K562 (cell line): ENCODE data around the gene B3GALT4. TPM values are rescaled to one million over a fixed set of nuclear protein-coding genes. Genes with fewer than 3 reads are reported as not detected.

ENCODE experiments used
- ATAC-seq: fragments of 200-7000 bp; cut with Tn5 transposase; 3 replicates; pipeline ENCODE4 v1.9.1; 2020; ENCODE audit warnings: moderate library complexity
- BruUV-seq: library from RNA; stranded (reverse); fragments of 400-500 nt; replicated peaks from 2 replicates; lab custom pipeline; 2021; lab: Mats Ljungman, UMichigan
- CTCF ChIA-PET: fragments of 300-600 bp; formaldehyde crosslinking; extraction: SDS; loops from one replicate; lab custom pipeline; 2021; ENCODE audit warnings: low intra/inter-chr PET ratio; lab: Yijun Ruan, JAX
- POLR2A ChIA-PET: fragments of 300-600, 350-650 bp; sonication (Branson Sonifier 250); formaldehyde crosslinking; extraction: SDS; loops from one replicate; lab custom pipeline; 2021; ENCODE audit warnings: antibody characterized with exemption, inconsistent platforms; lab: Yijun Ruan, JAX
- DNase-seq, 4 experiments: peaks; one replicate each; pipeline versions ENCODE4 v3.0.0 to v3.0.0-alpha.2; 2011 to 2018; ENCODE audit warnings: low spot score in 3 of 4, mixed read lengths in 3 of 4; ENCODE audit errors: extremely low read depth in 1 of 4
- FAIRE-seq: peaks from 2 replicates; lab custom pipeline; 2011; peaks lifted over from hg19 to GRCh38; lab: Jason Lieb, UNC
- H2AFZ ChIP-seq: 2 replicates; pipeline ENCODE4 v1.6.0; 2011; ENCODE audit warnings: low read depth, low read length, control low read depth, inconsistent platforms
- H3K27ac ChIP-seq: fragments of 200-600 bp; 3 replicates; pipeline ENCODE4 v1.8.0; 2011; ENCODE audit warnings: low read depth, mild to moderate bottlenecking, control low read depth, inconsistent platforms, low read length, moderate library complexity, mixed read lengths; ENCODE audit errors: extremely low read depth
- H3K27me3 ChIP-seq, 2 experiments: fragments of 300-600 bp in 1 of 2; 2 replicates in 1 of 2; 3 replicates in 1 of 2; pipeline versions ENCODE4 v1.6.0 to v1.8.0; 2011; ENCODE audit warnings: inconsistent platforms in 2 of 2, low read length in 2 of 2, mild to moderate bottlenecking in 1 of 2, mixed read lengths in 1 of 2, moderate library complexity in 1 of 2; ENCODE audit not compliant: control insufficient read depth in 2 of 2, insufficient read depth in 2 of 2
- H3K36me3 ChIP-seq: fragments of 300-600 bp; 3 replicates; pipeline ENCODE4 v1.8.0; 2011; ENCODE audit warnings: mild to moderate bottlenecking, low read length, inconsistent platforms; ENCODE audit not compliant: control insufficient read depth, insufficient read depth
- H3K4me1 ChIP-seq, 2 experiments: fragments of 200-600 bp in 1 of 2; replicated peaks in 1 of 2; 2 replicates in 1 of 2; 3 replicates in 1 of 2; pipeline versions ENCODE4 v1.5.1 to v1.8.0; 2011; ENCODE audit warnings: inconsistent platforms in 2 of 2, low read length in 2 of 2, mild to moderate bottlenecking in 1 of 2, mixed read lengths in 1 of 2, moderate library complexity in 1 of 2; ENCODE audit not compliant: control insufficient read depth in 2 of 2, insufficient read depth in 2 of 2
- H3K4me2 ChIP-seq: 2 replicates; pipeline ENCODE4 v1.6.1; 2011; ENCODE audit warnings: low read length, control low read depth, inconsistent platforms, mixed read lengths; ENCODE audit not compliant: insufficient read depth
- H3K4me3 ChIP-seq: fragments of 200-600 bp; sonication (generic), shearing (Covaris generic); 2 replicates; pipeline ENCODE4 v1.5.1; 2016; ENCODE audit warnings: control low read depth, inconsistent platforms
- H3K79me2 ChIP-seq: fragments of 200-600 bp; 3 replicates; pipeline ENCODE4 v1.8.0; 2011; ENCODE audit warnings: low read length, inconsistent platforms; ENCODE audit not compliant: control insufficient read depth, insufficient read depth
- H3K9ac ChIP-seq, 2 experiments: 2 replicates each; pipeline versions ENCODE4 v1.6.0 to v1.6.1; 2011; ENCODE audit warnings: low read depth in 2 of 2, low read length in 2 of 2, control low read depth in 1 of 2, inconsistent platforms in 1 of 2, mild to moderate bottlenecking in 1 of 2, mixed read lengths in 1 of 2; ENCODE audit not compliant: insufficient read depth in 1 of 2
- H3K9me1 ChIP-seq: one replicate; pipeline ENCODE4 v1.6.0; 2011; ENCODE audit warnings: inconsistent platforms, mild to moderate bottlenecking, low read length, moderate library complexity; ENCODE audit not compliant: control insufficient read depth, insufficient read depth
- H3K9me3 ChIP-seq: replicated peaks from 2 replicates; pipeline ENCODE4 v1.5.1; 2011; ENCODE audit warnings: low read depth, low read length, inconsistent platforms; ENCODE audit not compliant: control insufficient read depth, insufficient read depth
- H4K20me1 ChIP-seq: replicated peaks from 2 replicates; pipeline ENCODE4 v1.6.1; 2011; ENCODE audit warnings: low read length, inconsistent platforms, mixed read lengths; ENCODE audit not compliant: control insufficient read depth, insufficient read depth
- ATF7 ChIP-seq: fragments of 450-650 bp; IDR thresholded peaks from 2 replicates; pipeline ENCODE4 v1.7.1; 2014; ENCODE audit warnings: mild to moderate bottlenecking, moderate library complexity
- CREB3L1 ChIP-seq: fragments of 450-650 bp; IDR thresholded peaks from 2 replicates; pipeline ENCODE4 v1.6.1; 2014; ENCODE audit warnings: low read depth, mild to moderate bottlenecking, moderate library complexity, borderline replicate concordance
- ELF1 ChIP-seq: fragments of 200-800 bp; sonication (Bioruptor generic); IDR thresholded peaks from 2 replicates; pipeline ENCODE4 v1.6.1; 2016; ENCODE audit warnings: missing genetic modification characterization, missing compliant biosample characterization
- ELK3 ChIP-seq: fragments of 450-650 bp; formaldehyde crosslinking; IDR thresholded peaks from 2 replicates; pipeline ENCODE4 v1.4.0; 2020; ENCODE audit warnings: mild to moderate bottlenecking
- ETV6 ChIP-seq, 3 experiments: fragments of 150-350 bp in 1 of 3; sonication (generic) in 1 of 3; formaldehyde crosslinking in 1 of 3; IDR thresholded peaks; 2 replicates each; pipeline versions ENCODE4 v1.6.1 to v1.8.0; 2014 to 2022; ENCODE audit warnings: borderline replicate concordance in 2 of 3, low read depth in 2 of 3, antibody characterized with exemption in 1 of 3, low read length in 1 of 3, mild to moderate bottlenecking in 1 of 3, missing genetic modification reagents in 1 of 3
- KAT8 ChIP-seq: fragments of 450-650 bp; IDR thresholded peaks from 2 replicates; pipeline ENCODE4 v1.6.1; 2016; ENCODE audit warnings: low read depth, mild to moderate bottlenecking
- MCM3 ChIP-seq: fragments of 450-650 bp; IDR thresholded peaks from 2 replicates; pipeline ENCODE4 v1.6.1; 2016
- POLR2B ChIP-seq: fragments of 450-650 bp; IDR thresholded peaks from 2 replicates; pipeline ENCODE4 v1.6.1; 2018; ENCODE audit warnings: low read depth; ENCODE audit not compliant: partially characterized antibody
- RBFOX2 ChIP-seq: fragments of 200-400 bp; formaldehyde crosslinking; IDR thresholded peaks from 2 replicates; pipeline ENCODE4 v1.6.1; 2017; ENCODE audit warnings: low read depth, mild to moderate bottlenecking, low read length, moderate library complexity
- SMAD1 ChIP-seq: fragments of 150-350 bp; IDR thresholded peaks from 2 replicates; pipeline ENCODE4 v1.6.1; 2014; ENCODE audit warnings: low read length, low read depth; ENCODE audit not compliant: partially characterized antibody
- SNIP1 ChIP-seq: fragments of 450-650 bp; IDR thresholded peaks from 2 replicates; pipeline ENCODE4 v1.7.1; 2017; ENCODE audit warnings: low read depth, mild to moderate bottlenecking
- TOE1 ChIP-seq, 2 experiments: fragments of 450-650 bp in 1 of 2; sonication (generic) in 1 of 2; formaldehyde crosslinking in 1 of 2; IDR thresholded peaks; 2 replicates each; pipeline versions ENCODE4 v1.7.1 to v1.8.0; 2016 to 2022; ENCODE audit warnings: borderline replicate concordance in 2 of 2, mild to moderate bottlenecking in 2 of 2, antibody characterized with exemption in 1 of 2, inconsistent platforms in 1 of 2, low read depth in 1 of 2, missing genetic modification reagents in 1 of 2, moderate library complexity in 1 of 2
- TSHZ1 ChIP-seq: fragments of 250-450 bp; sonication (Bioruptor Pico); IDR thresholded peaks from 2 replicates; pipeline ENCODE4 v1.4.0; 2020; ENCODE audit warnings: mild to moderate bottlenecking, moderate library complexity
- ZNF584 ChIP-seq: fragments of 200-800 bp; sonication (Bioruptor generic); IDR thresholded peaks from 2 replicates; pipeline ENCODE4 v1.6.1; 2016; ENCODE audit warnings: low read depth, mild to moderate bottlenecking, missing genetic modification characterization, missing compliant biosample characterization
- WGBS: fragments of 100-300 bp; shearing (Covaris generic); methylation state at CpG from one replicate; pipeline ENCODE4 v1.1.6; 2016; ENCODE audit warnings: low coverage, mixed read lengths; ENCODE audit not compliant: insufficient coverage; ENCODE audit errors: missing lambda C conversion rate; 5-methylcytosine and 5-hydroxymethylcytosine counted together
- in situ Hi-C: fragments of 300-500 bp; cut with MboI; formaldehyde crosslinking; loops from 4 replicates; pipeline ENCODE4 v1.15.0; 2018; ENCODE audit warnings: inconsistent platforms, mixed read lengths
- intact Hi-C: fragments of 100-400 bp; cut with micrococcal nuclease; formaldehyde crosslinking; loops from 2 replicates; pipeline ENCODE4 v1.14.2; 2022
- polyA plus RNA-seq, 8 experiments: library from polyadenylated mRNA; depleted of rRNA in 4 of 8; stranded (reverse) in 5 of 8; unstranded in 3 of 8; fragments of >200 nt; fragmentation: Nextera tagmentation in 2 of 8; fragmentation: Illumina TruSeq in 1 of 8; extraction: Ambion mirVana in 2 of 8; extraction: Trizol in 1 of 8; gene quantifications; 2 replicates each; pipeline versions ENCODE4 v1.2.1 to v1.2.3, GENCODE V29; 2011 to 2014; ENCODE audit warnings: inconsistent platforms in 1 of 8, missing spikeins in 1 of 8
- total RNA-seq, 7 experiments: library from RNA; depleted of rRNA in 6 of 7; stranded (reverse); fragments of >200 nt in 6 of 7; fragmentation: Illumina TruSeq in 2 of 7; extraction: Trizol in 2 of 7; gene quantifications; 2 replicates each; pipeline versions ENCODE4 v1.2.1 to v1.2.3, GENCODE V29; 2011 to 2021; ENCODE audit warnings: low replicate concordance in 1 of 7

The B3GALT4 gene
- total and polyA plus RNA-seq, 9 of the 15 experiments (the other 6 are each of a cell fraction or from before 2014, with no cell fraction given), result 0.11 to 1.3 (median 0.53) TPM; not detected in 1

GRCh38 chr6:33289784-33290315 is 12.9 kb downstream of the B3GALT4 start (continued):
- TF ChIP-seq ETV6 (IDR thresholded peaks at IDR 0.05; ENCODE audit: borderline replicate concordance in 1 of 2, low read depth in 2 of 2, low read length in 1 of 2) (no peak), ETV6 (CRISPR knock-in tag; IDR thresholded peaks at IDR 0.05; ENCODE audit: borderline replicate concordance) (0 out of 2 replicates have a peak, but pooled peaks have one; percentile 14), SMAD1 (no peak), ELF1 (tag) (no peak), SNIP1 (no peak), KAT8 (no peak)

- in situ Hi-C loops (no loop called here), intact Hi-C loops (no loop called here)
- CTCF ChIA-PET, result no interaction called here
- peak overlapping the region; percentile 76 for H3K4me3 ChIP-seq
- no TSS peak for BruUV-seq
- peaks cover 45% of the 10 kb centered on the region for H3K79me2 ChIP-seq
- ATAC-seq (peak; percentile 2; the same call in 1 of the 3 replicates), FAIRE-seq (no peak), DNase-seq (no peak)
- peak overlapping the region; percentile 98 for H3K4me2 ChIP-seq
- H3K9me1 ChIP-seq, result peaks cover 3% of the 10 kb centered on the region
- no peaks in the 10 kb centered on the region for H4K20me1 ChIP-seq
- H2AFZ ChIP-seq, result no peak overlapping the region
- peaks cover 13 to 24% of the 10 kb centered on the region in 2 experiments; a peak in 4 of 5 replicates for H3K4me1 ChIP-seq
- POLR2A ChIA-PET, result interaction anchor here (0.9 to 7.1 kb wide), 4 partner anchors 8 to 18 kb away, joined by 3 to 90 read pairs (median 14); partner anchors contain the start of genes B3GALT4, RGL2, RPS18 and VPS52
- H3K9me3 ChIP-seq, result no peaks in the 10 kb centered on the region
- 57% methylated on average over 7 of the region's 7 CpGs for WGBS
- peak overlapping the region; percentile 91 to 94 for H3K9ac ChIP-seq
- H3K36me3 ChIP-seq, result peaks cover 72% of the 10 kb centered on the region
- no peaks in the 10 kb centered on the region for H3K27me3 ChIP-seq
- H3K27ac ChIP-seq, result no peak overlapping the region; the same call in 1 of the 3 replicates
- no peak for TF ChIP-seq TOE1 (IDR thresholded peaks at IDR 0.05; ENCODE audit: borderline replicate concordance)
- no peak for TF ChIP-seq TOE1 (CRISPR knock-in tag; IDR thresholded peaks at IDR 0.05; ENCODE audit: borderline replicate concordance, low read depth)
- no peak for TF ChIP-seq ATF7
- TF ChIP-seq POLR2B, result peak; percentile 37
- TF ChIP-seq ELK3 (CRISPR knock-in tag), result no peak
- TF ChIP-seq CREB3L1, result no peak
- no peak for TF ChIP-seq TSHZ1 (CRISPR knock-in tag)
- TF ChIP-seq RBFOX2, result peak; percentile 5; the same call in 1 of the 2 replicates
- no peak for TF ChIP-seq ZNF584
- no peak for TF ChIP-seq MCM3
Observed at GRCh38 chr6:33290459-33290858, 13.5 kb downstream of the B3GALT4 start.
